H1 (cell line): Measurements from ENCODE around the gene CHST9. TPM values are rescaled to one million over a fixed set of nuclear protein-coding genes. Genes with fewer than 3 reads are reported as not detected.

Experiments used
- ATF3 ChIP-seq: IDR thresholded peaks from 2 replicates; pipeline ENCODE4 v1.6.1; 2011; ENCODE audit warnings: low read depth, mild to moderate bottlenecking, low read length; ENCODE audit not compliant: insufficient read depth
- FOSL1 ChIP-seq: IDR thresholded peaks from 2 replicates; pipeline ENCODE4 v1.6.1; 2011; ENCODE audit warnings: mild to moderate bottlenecking, low read depth, low read length, moderate library complexity; ENCODE audit not compliant: insufficient read depth
- HDAC6 ChIP-seq: IDR thresholded peaks from one replicate; pipeline ENCODE4 v1.7.1; 2012; ENCODE audit warnings: low read depth, mild to moderate bottlenecking, inconsistent platforms, low read length, moderate library complexity
- SIX5 ChIP-seq: IDR thresholded peaks from 2 replicates; pipeline ENCODE4 v1.6.1; 2011; ENCODE audit warnings: mild to moderate bottlenecking, low read depth, low read length
- polyA plus RNA-seq, 7 experiments: library from polyadenylated mRNA; depleted of rRNA in 3 of 7; stranded (reverse) in 5 of 7; unstranded in 2 of 7; fragments of >200 nt in 5 of 7; fragments of 200-250 nt in 2 of 7; gene quantifications; 1 replicate in 5 of 7; 2 replicates in 1 of 7; 4 replicates in 1 of 7; pipeline versions ENCODE4 v1.2.1 to v1.2.3, GENCODE V29; 2011 to 2013; ENCODE audit warnings: missing spikeins in 2 of 7, mixed read lengths in 2 of 7
- total RNA-seq: library from RNA; stranded (reverse); fragmentation: NEBNext Ultra II Directional; extraction: Animal tissue kit (Norgen Biotek cat#: 25700); gene quantifications from 2 replicates; pipeline ENCODE4 v1.2.1, GENCODE V29; 2021

CHST9 gene
- total and polyA plus RNA-seq, 2 of the 8 experiments (the other 6 are each of a cell fraction or from before 2014, with no cell fraction given): 3.2 to 24.3 TPM

- TF ChIP-seq ATF3: no peak
- no peak for TF ChIP-seq FOSL1
- TF ChIP-seq SIX5: no peak
- TF ChIP-seq HDAC6: no peak
Measured at GRCh38 chr18:26926066-26926675, 258.9 kb downstream of the CHST9 start (continued).
